Measurements from ENCODE around the gene SERPINI2.
A peak's percentile ranks its signal among the peaks of the same experiment; 100 is the strongest.

Gene SERPINI2

DNA sequence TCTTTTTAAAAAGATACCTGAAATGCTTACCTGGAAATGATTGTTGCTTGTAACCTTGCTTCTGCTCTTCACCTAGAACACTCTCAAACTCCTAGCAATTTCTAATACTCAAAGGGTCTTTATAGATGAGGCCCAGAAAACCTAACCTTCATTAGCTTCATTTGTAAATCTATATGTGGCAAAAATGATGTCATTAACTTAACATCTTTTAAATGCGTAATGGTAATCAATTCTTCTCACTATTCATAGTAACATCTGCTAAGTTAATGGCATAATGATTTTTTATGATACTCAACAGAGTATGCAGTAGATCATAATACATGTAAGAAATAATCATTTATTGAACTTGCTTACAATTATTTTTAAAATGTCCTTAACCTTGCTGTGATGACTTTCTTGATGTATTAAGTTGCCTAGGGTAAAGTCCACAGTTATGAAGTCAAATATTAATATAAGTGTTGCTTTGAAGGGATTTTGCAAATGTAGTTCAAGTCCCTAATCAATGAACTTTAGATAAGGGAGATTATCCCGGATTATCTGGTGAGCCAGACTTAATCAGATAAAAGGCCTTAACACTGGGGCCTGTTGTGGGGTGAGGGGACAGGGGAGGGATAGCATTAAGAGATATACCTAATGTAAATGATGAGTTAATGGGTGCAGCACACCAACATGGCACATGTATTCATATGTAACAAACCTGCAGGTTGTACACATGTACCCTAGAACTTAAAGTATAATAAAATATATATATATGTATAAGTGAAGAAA is 10.1 kb upstream of the SERPINI2 start:
- Histone ChIP-seq H3K36me3 (ENCODE audit: insufficient read depth, low read depth, low read length) (no peaks in the 10 kb centered on the region), H3K4me1 (ENCODE audit: insufficient read depth, low read length) (no peaks in the 10 kb centered on the region), H3K27ac (ENCODE audit: low read length) (no peak overlapping the region), H3K27me3 (ENCODE audit: insufficient read depth, low read length) (no peaks in the 10 kb centered on the region), H3K9me3 (ENCODE audit: insufficient read depth, low read depth, low read length) (no peaks in the 10 kb centered on the region), H3K9ac (ENCODE audit: low read depth, low read length) (no peak overlapping the region), H3K4me3 (ENCODE audit: low read length) (no peak overlapping the region)

DNA sequence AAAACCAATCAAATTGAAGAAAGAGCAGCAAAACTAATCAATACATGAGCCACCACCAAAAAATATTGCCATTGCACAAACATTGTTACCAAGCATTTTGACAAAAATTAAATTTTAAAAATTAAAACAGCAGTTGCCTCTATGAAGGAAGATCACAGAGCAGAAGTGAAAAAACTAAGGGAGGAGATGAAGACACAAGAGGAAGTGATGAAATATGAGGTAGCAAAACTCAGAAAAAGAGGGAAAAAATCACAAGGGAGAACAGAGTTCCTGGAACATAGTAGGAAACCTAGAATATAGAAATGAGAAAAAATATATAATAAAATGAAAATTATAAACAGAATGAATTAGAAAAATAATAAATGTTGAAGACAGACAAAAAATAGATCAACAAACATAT is 7.3 kb upstream of the SERPINI2 start:
- no peak overlapping the region for H3K9ac ChIP-seq (ENCODE audit: low read depth, low read length)
- H3K27ac ChIP-seq (ENCODE audit: low read length), result no peak overlapping the region
- H3K36me3 ChIP-seq (ENCODE audit: insufficient read depth, low read depth, low read length), result no peaks in the 10 kb centered on the region
- H3K4me3 ChIP-seq (ENCODE audit: low read length), result no peak overlapping the region
- no peaks in the 10 kb centered on the region for H3K9me3 ChIP-seq (ENCODE audit: insufficient read depth, low read depth, low read length)
- no peaks in the 10 kb centered on the region for H3K4me1 ChIP-seq (ENCODE audit: insufficient read depth, low read length)
- H3K27me3 ChIP-seq (ENCODE audit: insufficient read depth, low read length), result no peaks in the 10 kb centered on the region

DNA sequence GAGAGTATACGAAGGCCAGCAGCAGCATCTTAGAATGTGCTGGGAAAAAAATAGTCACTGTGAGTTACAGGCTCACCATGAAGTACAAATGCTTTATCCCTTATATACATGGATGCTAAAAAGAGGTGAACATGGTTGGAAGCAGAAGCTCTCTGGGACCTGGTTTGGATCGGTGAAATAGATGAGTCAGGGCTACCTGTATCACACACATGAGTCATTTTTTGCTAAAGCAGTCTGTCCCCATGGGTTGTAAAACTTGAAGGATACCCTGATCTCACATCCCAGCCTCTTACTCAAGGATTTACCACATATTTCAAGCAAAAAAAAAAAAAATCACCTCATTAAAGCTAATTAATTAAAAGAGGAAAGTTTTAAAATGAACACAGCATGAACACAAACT is 6.9 kb upstream of the SERPINI2 start:
- Histone ChIP-seq H3K27me3 (ENCODE audit: insufficient read depth, low read length) (no peaks in the 10 kb centered on the region), H3K4me3 (ENCODE audit: low read length) (no peak overlapping the region), H3K36me3 (ENCODE audit: insufficient read depth, low read depth, low read length) (no peaks in the 10 kb centered on the region)

DNA sequence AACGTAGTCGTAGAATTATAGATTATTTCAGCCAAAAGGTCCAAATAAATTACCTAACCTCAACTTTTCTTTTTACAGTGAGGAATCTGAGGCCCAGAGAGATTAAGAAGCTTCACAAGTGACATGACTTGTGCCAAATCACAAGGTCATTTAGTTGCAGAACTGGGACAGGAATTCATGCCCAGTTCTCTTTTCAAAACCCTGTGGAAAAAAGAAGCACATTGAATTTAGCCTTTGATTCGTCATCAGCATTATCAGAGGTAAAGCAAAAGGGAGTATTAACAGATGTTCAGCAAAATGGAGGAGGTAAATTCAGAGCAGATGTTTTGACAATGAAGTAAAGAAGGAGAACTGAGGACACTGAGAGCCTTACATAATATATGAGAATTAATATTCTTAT is 4.5 kb downstream of the SERPINI2 start:
- peaks cover 10% of the 10 kb centered on the region; the same call in 1 of the 2 replicates for H3K4me1 ChIP-seq (ENCODE audit: insufficient read depth, low read length)
- no peak overlapping the region for H3K4me3 ChIP-seq (ENCODE audit: low read length)
- H3K36me3 ChIP-seq (ENCODE audit: insufficient read depth, low read depth, low read length), result no peaks in the 10 kb centered on the region
- H3K27me3 ChIP-seq (ENCODE audit: insufficient read depth, low read length), result no peaks in the 10 kb centered on the region
- H3K27ac ChIP-seq (ENCODE audit: low read length), result no peak overlapping the region
- H3K9ac ChIP-seq (ENCODE audit: low read depth, low read length), result no peak overlapping the region
- no peaks in the 10 kb centered on the region for H3K9me3 ChIP-seq (ENCODE audit: insufficient read depth, low read depth, low read length)

More for the DNA sequence above, 6.9 kb upstream of the SERPINI2 start:
- Histone ChIP-seq H3K9ac (ENCODE audit: low read depth, low read length) (no peak overlapping the region), H3K9me3 (ENCODE audit: insufficient read depth, low read depth, low read length) (no peaks in the 10 kb centered on the region), H3K4me1 (ENCODE audit: insufficient read depth, low read length) (no peaks in the 10 kb centered on the region), H3K27ac (ENCODE audit: low read length) (no peak overlapping the region)

DNA sequence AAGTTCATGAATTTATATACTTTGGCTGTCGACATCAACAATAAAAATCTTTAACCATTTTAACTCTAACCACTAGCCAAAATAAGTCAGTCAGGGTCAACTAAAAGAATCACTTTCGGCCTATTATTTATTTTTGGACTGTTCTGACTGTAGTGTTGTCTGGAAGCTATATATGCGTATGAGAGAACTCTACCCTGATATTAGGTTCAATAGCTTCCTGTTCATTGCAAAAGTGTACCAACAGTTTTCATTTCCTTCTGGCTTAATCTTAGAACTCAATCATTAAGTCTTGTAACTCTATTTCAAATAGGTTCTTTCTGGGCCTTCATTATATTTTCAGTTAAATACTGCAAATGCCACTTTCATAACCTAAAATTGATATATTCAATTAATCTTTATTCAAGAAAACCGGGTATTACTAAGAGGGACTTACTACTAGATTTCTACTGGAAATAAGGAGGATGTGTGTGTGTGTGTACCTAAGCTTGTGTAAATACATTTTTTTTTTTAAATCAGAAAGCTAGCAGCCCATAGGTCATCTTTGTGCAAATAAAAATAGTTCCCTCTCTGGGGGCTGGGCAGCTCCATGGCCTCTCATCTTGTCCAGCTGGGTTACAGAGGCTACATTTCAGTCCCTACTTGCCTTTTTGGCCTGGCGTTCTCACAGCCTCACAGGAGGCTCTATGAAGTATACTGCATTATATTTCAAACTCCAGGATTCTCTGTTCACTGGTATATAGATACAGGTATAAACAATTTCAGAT is 5.8 kb downstream of the SERPINI2 start:
- Histone ChIP-seq H3K9me3 (ENCODE audit: insufficient read depth, low read depth, low read length) (no peaks in the 10 kb centered on the region), H3K27ac (ENCODE audit: low read length) (no peak overlapping the region), H3K4me1 (ENCODE audit: insufficient read depth, low read length) (peaks cover 10% of the 10 kb centered on the region; the same call in 1 of the 2 replicates), H3K9ac (ENCODE audit: low read depth, low read length) (no peak overlapping the region), H3K36me3 (ENCODE audit: insufficient read depth, low read depth, low read length) (no peaks in the 10 kb centered on the region), H3K4me3 (ENCODE audit: low read length) (no peak overlapping the region), H3K27me3 (ENCODE audit: insufficient read depth, low read length) (no peaks in the 10 kb centered on the region)

DNA sequence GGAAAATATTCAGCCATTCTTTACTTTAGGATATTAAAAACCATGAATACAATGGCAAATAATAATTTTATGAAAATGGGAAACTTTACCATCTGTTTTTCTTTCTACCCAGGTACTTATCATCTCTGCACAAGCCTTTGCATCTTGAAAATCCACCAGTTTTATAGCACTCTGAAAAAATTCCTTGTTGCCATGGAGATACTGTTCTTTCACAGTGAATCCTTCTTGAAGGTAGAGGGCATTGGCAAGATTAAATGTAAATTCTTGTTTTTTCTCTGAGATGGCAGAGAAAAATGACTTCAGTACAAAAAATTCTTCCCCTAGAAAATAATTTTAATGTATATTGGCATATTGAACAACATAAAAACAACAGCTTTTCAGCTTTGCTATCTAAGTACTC is 6.9 kb downstream of the SERPINI2 start:
- Histone ChIP-seq H3K36me3 (ENCODE audit: insufficient read depth, low read depth, low read length) (no peaks in the 10 kb centered on the region), H3K4me1 (ENCODE audit: insufficient read depth, low read length) (peaks cover 10% of the 10 kb centered on the region; the same call in 1 of the 2 replicates), H3K9me3 (ENCODE audit: insufficient read depth, low read depth, low read length) (no peaks in the 10 kb centered on the region), H3K27me3 (ENCODE audit: insufficient read depth, low read length) (no peaks in the 10 kb centered on the region), H3K4me3 (ENCODE audit: low read length) (no peak overlapping the region), H3K9ac (ENCODE audit: low read depth, low read length) (no peak overlapping the region), H3K27ac (ENCODE audit: low read length) (no peak overlapping the region)

DNA sequence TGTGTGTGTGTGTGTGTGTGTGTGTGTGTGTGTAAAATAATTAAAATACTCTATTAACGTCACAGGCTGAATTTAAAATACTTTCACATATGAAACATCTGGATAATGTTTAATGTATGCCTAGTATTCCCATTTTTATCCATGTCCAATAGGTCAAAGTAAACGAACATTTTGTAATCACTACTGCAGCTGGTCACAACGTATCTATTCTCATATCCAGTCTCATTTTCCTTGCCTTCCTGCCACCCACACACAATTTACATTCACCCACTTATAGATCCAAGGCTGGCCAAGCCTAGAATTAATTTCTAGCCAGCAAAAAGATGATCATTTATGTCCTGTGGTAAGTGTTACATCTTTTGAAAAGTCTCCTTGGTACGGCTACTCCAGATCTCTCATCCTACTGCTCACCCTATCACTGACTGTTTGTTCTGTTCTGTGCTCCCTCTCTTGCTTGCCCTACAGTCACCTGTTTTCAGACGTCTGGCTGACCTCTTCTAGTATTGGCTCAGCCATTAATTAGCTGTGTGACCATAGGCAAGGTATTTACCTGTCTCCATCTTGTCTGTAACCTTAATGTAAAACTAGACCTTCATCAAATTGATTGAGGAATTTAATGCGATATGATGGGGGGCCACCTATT is 17.6 kb downstream of the SERPINI2 start:
- Histone ChIP-seq H3K4me1 (ENCODE audit: insufficient read depth, low read length) (peaks cover 24% of the 10 kb centered on the region; the same call in 1 of the 2 replicates), H3K36me3 (ENCODE audit: insufficient read depth, low read depth, low read length) (no peaks in the 10 kb centered on the region), H3K27me3 (ENCODE audit: insufficient read depth, low read length) (no peaks in the 10 kb centered on the region), H3K27ac (ENCODE audit: low read length) (peak overlapping the region; percentile 30), H3K9me3 (ENCODE audit: insufficient read depth, low read depth, low read length) (no peaks in the 10 kb centered on the region), H3K9ac (ENCODE audit: low read depth, low read length) (no peak overlapping the region), H3K4me3 (ENCODE audit: low read length) (no peak overlapping the region)

DNA sequence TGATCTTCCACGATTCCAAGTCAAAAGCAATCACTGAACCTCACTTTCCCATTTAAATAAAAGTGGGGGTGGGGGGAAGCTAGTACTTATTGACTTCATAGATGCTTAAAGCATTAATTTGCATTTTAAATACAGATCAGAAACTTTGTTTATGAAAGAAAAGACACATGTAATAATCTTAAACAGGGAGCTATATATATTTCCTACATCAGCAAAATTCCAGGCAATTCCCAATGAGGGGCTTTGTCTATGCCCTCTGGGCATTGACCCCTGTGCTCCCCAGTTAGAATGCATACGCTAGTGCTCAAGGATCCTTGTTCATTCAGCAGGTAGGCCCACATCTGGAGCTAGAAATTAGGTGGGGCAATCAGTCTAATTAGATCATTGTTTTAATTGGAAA is 20.0 kb downstream of the SERPINI2 start:
- no peak overlapping the region for H3K27ac ChIP-seq (ENCODE audit: low read length)
- H3K9ac ChIP-seq (ENCODE audit: low read depth, low read length), result no peak overlapping the region
- peaks cover 24% of the 10 kb centered on the region; the same call in 1 of the 2 replicates for H3K4me1 ChIP-seq (ENCODE audit: insufficient read depth, low read length)
- H3K36me3 ChIP-seq (ENCODE audit: insufficient read depth, low read depth, low read length), result no peaks in the 10 kb centered on the region
- H3K27me3 ChIP-seq (ENCODE audit: insufficient read depth, low read length), result no peaks in the 10 kb centered on the region
- H3K4me3 ChIP-seq (ENCODE audit: low read length), result no peak overlapping the region
- no peaks in the 10 kb centered on the region for H3K9me3 ChIP-seq (ENCODE audit: insufficient read depth, low read depth, low read length)

DNA sequence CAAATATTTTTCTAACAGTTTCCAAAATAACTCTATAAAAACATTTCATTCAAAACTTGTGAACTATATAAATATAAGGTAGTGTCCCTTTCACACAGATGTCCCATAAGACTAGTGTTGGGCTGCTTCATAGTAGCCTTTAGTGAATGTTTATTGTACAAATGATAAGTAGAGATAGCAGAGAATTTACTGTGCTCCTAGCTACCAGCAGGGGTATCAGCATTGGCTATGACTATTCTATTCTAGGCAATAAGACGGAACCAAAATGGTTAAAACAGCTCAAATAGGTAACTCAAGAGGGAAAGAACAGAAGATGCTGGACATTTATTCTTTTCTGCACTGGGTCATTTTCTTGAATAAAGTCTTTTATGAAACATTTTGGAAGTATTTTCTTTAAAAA is 22.6 kb downstream of the SERPINI2 start:
- Histone ChIP-seq H3K27ac (ENCODE audit: low read length) (no peak overlapping the region), H3K4me1 (ENCODE audit: insufficient read depth, low read length) (peaks cover 24% of the 10 kb centered on the region; the same call in 1 of the 2 replicates), H3K9me3 (ENCODE audit: insufficient read depth, low read depth, low read length) (no peaks in the 10 kb centered on the region), H3K36me3 (ENCODE audit: insufficient read depth, low read depth, low read length) (no peaks in the 10 kb centered on the region), H3K27me3 (ENCODE audit: insufficient read depth, low read length) (no peaks in the 10 kb centered on the region), H3K9ac (ENCODE audit: low read depth, low read length) (no peak overlapping the region), H3K4me3 (ENCODE audit: low read length) (no peak overlapping the region)

DNA sequence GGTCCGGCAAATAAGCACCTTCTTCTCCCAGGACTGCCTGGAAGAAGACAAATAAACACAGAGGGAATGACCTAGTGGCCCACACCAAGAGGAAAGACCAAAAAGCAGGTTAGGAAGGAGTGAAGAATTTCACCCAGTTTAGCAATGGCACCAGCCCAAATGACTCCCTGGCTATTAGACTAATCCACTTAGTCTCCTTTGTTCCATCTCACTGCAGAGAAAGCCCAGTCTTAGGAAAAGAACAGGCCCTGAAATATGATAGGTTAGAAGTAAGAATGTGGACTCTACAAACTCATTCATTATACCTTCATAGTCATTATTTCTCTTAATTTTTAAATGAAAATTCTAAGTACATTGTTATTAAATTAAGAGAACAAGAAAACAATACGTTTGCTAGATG is 23.2 kb downstream of the SERPINI2 start:
- no peaks in the 10 kb centered on the region for H3K27me3 ChIP-seq (ENCODE audit: insufficient read depth, low read length)
- H3K4me3 ChIP-seq (ENCODE audit: low read length), result no peak overlapping the region
- peaks cover 21% of the 10 kb centered on the region; the same call in 1 of the 2 replicates for H3K4me1 ChIP-seq (ENCODE audit: insufficient read depth, low read length)
- H3K9me3 ChIP-seq (ENCODE audit: insufficient read depth, low read depth, low read length), result no peaks in the 10 kb centered on the region
- H3K27ac ChIP-seq (ENCODE audit: low read length), result no peak overlapping the region
- no peak overlapping the region for H3K9ac ChIP-seq (ENCODE audit: low read depth, low read length)
- no peaks in the 10 kb centered on the region for H3K36me3 ChIP-seq (ENCODE audit: insufficient read depth, low read depth, low read length)

DNA sequence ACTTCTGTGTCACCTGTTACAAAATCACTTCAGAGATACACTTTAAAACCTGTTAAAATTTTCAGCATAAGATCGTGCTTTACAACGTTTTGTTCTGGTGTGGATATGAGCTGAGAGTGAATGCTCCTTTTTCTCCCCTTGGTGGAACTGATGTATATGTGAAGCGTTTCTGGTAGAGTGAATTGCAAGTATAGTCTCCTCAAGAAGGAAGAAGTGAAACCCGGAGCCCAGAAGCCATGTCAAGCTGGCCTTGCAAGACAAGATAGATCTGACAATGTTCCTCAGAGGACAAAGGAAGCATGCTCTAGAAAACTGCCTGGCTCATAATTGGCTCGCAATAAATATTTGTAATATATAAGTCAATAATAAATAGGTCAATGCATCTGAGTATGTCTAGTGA is 23.6 kb downstream of the SERPINI2 start:
- H3K27ac ChIP-seq (ENCODE audit: low read length), result no peak overlapping the region
- no peaks in the 10 kb centered on the region for H3K36me3 ChIP-seq (ENCODE audit: insufficient read depth, low read depth, low read length)
- no peak overlapping the region for H3K4me3 ChIP-seq (ENCODE audit: low read length)
- no peaks in the 10 kb centered on the region for H3K9me3 ChIP-seq (ENCODE audit: insufficient read depth, low read depth, low read length)
- no peak overlapping the region for H3K9ac ChIP-seq (ENCODE audit: low read depth, low read length)
- peaks cover 17% of the 10 kb centered on the region; the same call in 1 of the 2 replicates for H3K4me1 ChIP-seq (ENCODE audit: insufficient read depth, low read length)
- no peaks in the 10 kb centered on the region for H3K27me3 ChIP-seq (ENCODE audit: insufficient read depth, low read length)

Measured in iPS-20b (cell line).